ENCODE data around the gene ETV5.

Gene ETV5

GRCh38 chr3:186123012-186123411, 14.1 kb upstream of the ETV5 start:
- no peak for DNase-seq (ENCODE audit: low spot score)

GRCh38 chr3:186121968-186122367, 13.1 kb upstream of the ETV5 start:
- no peak for DNase-seq (ENCODE audit: low spot score)

- no peak for DNase-seq (ENCODE audit: low spot score)
Measured at GRCh38 chr3:186121278-186121677, 12.4 kb upstream of the ETV5 start.

GRCh38 chr3:186119499-186119898, 10.6 kb upstream of the ETV5 start:
- no peak for DNase-seq (ENCODE audit: low spot score)

GRCh38 chr3:186118692-186119091, 9.8 kb upstream of the ETV5 start:
- no peak for DNase-seq (ENCODE audit: low spot score)

GRCh38 chr3:186117521-186118134, 8.7 kb upstream of the ETV5 start:
- DNase-seq (ENCODE audit: low spot score) = no peak

- no peak for DNase-seq (ENCODE audit: low spot score)
Measured at GRCh38 chr3:186115239-186115996, 6.5 kb upstream of the ETV5 start.

GRCh38 chr3:186110975-186111974, 2.4 kb upstream of the ETV5 start:
- DNase-seq (ENCODE audit: low spot score) = no peak

GRCh38 chr3:186109897-186110803, 1.3 kb upstream of the ETV5 start:
- no peak for DNase-seq (ENCODE audit: low spot score)

GRCh38 chr3:186108106-186108940, 566 bp downstream of the ETV5 start:
- peak; percentile 84 for DNase-seq (ENCODE audit: low spot score)

- peak; percentile 66 for DNase-seq (ENCODE audit: low spot score)
Measured at GRCh38 chr3:186107215-186108105, 1.4 kb downstream of the ETV5 start.

- no peak for DNase-seq (ENCODE audit: low spot score)
Measured at GRCh38 chr3:186105543-186105942, 3.3 kb downstream of the ETV5 start.

- DNase-seq (ENCODE audit: low spot score) = no peak
Measured at GRCh38 chr3:186102687-186103086, 6.2 kb downstream of the ETV5 start.

GRCh38 chr3:186100398-186100797, 8.5 kb downstream of the ETV5 start:
- no peak for DNase-seq (ENCODE audit: low spot score)

- peak; percentile 51 for DNase-seq (ENCODE audit: low spot score)
Measured at GRCh38 chr3:186099178-186099577, 9.7 kb downstream of the ETV5 start.

- DNase-seq (ENCODE audit: low spot score) = no peak
Measured at GRCh38 chr3:186098740-186099139, 10.1 kb downstream of the ETV5 start.

GRCh38 chr3:186097663-186098451, 11.0 kb downstream of the ETV5 start:
- DNase-seq (ENCODE audit: low spot score) = peak; percentile 99

- no peak for DNase-seq (ENCODE audit: low spot score)
Measured at GRCh38 chr3:186097317-186097662, 11.6 kb downstream of the ETV5 start.

GRCh38 chr3:186096290-186096689, 12.6 kb downstream of the ETV5 start:
- DNase-seq (ENCODE audit: low spot score) = no peak

Data from COLO829 (cell line).